Islet of Langerhans (tissue), 1 donor: ENCODE results near the gene MYOF.
"Not testable (repeated sequence)": the region's sequence is repeated elsewhere in the genome, so short reads cannot be mapped to it uniquely, and the experiment has no call there.

Source experiments
- FAIRE-seq: peaks from one replicate; lab custom pipeline; 2011; peaks lifted over from hg19 to GRCh38; lab: Jason Lieb, UNC

The MYOF gene

DNA sequence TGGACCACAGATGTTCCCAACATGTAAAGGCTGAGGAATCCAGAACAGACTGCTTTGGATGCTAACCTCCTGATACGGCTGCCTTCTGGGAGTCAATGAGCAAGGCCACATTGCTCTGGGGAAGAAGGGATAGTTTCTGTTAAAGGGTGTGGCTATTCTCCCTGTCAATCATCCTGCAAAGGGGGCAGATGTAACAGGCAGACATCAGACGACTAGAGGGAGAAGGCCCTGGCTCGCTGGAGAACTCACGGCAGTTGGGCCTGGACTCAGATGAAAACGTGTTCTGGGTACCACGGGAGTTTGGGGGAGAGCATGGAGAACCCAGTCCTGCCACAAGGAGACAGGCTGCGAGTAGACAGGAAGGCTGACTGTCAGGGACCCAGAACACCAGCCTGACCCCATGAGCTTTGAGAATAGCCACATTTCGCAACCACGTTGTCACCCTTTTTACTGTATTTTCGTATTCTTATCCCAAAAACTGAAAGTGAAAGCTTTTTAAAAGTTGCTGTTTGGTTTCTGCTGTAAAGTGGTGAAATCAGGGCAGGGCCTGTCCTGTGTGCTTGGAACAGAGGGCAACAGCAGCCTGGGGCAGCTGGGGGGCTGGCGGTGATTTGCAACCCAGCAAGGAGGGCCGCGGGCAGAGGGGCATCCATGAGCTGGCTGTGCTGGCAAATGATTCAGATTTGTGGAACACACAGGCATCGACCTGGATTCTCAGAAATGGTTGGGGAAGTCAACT, 95.3 kb downstream of the MYOF start:
- no peak for FAIRE-seq

DNA sequence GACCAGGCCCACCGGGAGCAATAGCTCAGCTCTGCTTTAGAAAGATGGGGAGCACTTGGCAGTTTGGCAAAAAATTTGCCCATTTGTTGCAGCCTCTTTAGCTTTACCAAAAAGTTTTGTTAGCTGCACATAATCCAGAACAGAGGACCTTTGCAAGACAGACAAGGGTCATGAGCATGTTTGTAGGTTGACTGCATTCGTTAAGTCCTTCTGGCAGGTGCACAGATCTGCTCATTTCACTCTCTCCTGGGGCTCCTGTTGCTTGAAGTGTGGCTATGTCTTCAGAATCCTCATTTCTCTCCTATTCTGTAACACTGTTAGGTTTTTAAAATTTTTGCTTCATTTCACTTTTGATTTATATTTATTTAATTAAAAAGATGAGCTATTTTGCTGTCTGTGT, 96.8 kb downstream of the MYOF start:
- no peak for FAIRE-seq

GRCh38 chr10:93384006-93384405, 98.1 kb downstream of the MYOF start:
- FAIRE-seq, result no peak

GRCh38 chr10:93383562-93383981, 98.6 kb downstream of the MYOF start:
- no peak for FAIRE-seq

GRCh38 chr10:93379731-93380575, 102.2 kb downstream of the MYOF start:
- FAIRE-seq, result no peak

GRCh38 chr10:93378997-93379730, 103.0 kb downstream of the MYOF start:
- FAIRE-seq, result no peak

GRCh38 chr10:93378039-93378438, 104.1 kb downstream of the MYOF start:
- FAIRE-seq, result no peak

DNA sequence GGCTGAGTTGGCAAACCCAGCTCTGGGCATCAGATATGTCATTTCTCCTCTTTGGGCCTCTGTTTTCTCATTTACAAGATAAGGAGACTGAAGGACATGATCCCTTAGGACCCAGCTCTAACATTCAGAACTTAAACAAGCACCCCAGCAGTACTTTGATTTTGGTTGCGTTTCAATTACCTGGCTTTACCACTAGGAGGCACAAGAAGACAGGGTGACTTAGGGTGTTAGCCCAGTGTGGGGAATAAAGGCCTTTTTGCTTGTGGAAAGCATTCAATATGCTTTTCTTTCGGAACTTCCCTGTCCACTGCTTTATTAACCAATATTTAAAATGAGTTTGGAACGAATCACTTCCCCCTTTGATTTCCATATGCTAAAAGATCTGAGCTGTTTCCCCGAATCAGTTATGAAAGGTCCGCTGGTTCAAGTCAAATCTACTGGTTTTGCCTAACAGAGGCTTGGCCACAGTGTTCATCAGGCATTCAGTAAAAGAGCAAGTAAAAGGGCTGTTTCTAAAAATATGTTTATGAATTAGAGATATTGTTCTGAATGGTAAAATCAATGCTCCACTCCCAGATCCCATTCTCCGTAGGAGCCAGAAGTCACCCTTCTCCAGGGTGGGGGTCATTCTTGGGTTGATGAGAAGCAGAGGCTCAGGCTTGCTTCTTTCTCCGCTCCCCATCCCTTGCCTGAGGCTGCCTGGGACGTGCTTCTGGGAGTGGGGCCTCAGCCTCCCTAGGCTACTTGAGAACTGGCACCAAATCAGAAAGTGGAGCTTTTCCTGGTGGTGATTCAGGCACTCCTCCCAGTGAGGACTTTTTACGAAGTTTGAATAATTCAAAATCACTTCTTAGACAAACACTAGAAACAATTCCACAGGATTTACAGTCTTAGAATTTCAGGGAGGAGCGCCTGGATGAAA, 105.5 kb downstream of the MYOF start:
- peak; percentile 56 for FAIRE-seq

GRCh38 chr10:93370961-93371360, 111.2 kb downstream of the MYOF start:
- FAIRE-seq, result no peak

DNA sequence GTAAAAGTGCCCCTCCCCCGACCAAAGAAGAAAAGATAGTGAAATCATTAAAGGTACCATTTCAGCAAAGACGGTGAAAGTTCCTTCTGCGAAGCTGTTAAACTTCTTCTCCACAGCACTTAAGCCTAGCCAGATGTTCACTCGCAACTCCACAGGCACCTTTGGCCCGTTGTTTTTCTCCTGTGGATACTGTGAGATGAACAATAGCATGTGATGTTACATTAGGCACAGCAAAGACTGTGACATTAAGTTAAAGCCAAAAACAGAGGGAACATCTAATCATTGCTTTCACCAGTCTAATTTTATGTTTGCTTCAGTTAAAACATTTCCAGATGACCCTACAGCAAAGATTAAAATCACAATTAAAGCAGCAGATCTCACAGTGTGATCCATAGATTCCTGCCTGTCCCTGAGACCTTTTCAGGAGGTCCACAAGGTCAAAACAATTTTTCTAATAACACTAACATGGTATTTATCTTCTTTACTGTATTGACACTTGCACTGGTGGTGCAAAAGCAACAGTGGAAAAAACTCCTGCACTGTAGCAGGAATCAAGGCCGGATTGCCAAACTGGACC, 112.5 kb downstream of the MYOF start:
- no peak for FAIRE-seq

GRCh38 chr10:93368210-93368609, 113.9 kb downstream of the MYOF start:
- no peak for FAIRE-seq

GRCh38 chr10:93367664-93368063, 114.5 kb downstream of the MYOF start:
- FAIRE-seq, result no peak

- FAIRE-seq, result no peak
Measured at GRCh38 chr10:93364966-93365365, 117.2 kb downstream of the MYOF start.

DNA sequence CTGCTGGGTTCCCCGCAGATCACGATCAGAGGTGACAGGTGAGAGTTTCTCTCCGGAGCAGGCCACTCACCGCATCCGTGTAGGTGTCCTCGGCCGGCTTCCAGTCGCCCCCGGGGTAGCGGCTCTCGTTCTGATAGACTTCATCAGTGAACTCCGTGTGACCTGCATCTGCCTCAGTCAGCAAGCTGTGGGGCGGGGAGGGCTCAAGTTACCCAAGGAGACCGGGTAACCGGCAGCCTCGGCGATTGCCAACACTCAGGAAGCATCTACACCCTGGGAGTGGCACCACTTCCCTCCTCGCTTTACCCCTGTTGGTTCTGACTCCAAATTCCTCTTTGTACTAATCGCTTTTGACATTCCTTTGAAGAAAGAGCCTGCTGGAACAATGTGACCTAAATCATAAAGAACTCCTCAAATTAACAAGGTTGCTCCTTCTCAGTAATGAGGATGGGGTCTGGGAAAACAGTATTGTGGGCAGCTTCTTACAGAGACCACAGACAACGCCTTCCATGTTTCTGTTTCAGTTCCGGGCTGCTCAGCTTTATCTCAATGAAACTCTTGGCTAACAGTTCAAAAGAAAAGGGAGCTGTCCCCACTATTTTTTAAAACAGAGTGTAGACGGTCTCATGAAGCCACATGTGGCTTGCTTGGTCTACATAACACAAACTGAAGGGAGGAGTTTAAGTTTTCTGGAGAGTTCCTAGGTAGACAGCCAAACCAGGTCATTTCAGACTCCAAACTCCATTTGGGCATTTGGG, 118.1 kb downstream of the MYOF start:
- FAIRE-seq, result no peak

- FAIRE-seq, result not testable (repeated sequence)
Measured at GRCh38 chr10:93358398-93358797, 123.7 kb downstream of the MYOF start.

- FAIRE-seq, result peak; percentile 93
Measured at GRCh38 chr10:93357680-93358079, 124.5 kb downstream of the MYOF start.

- FAIRE-seq, result no peak
Measured at GRCh38 chr10:93356516-93356915, 125.6 kb downstream of the MYOF start.

GRCh38 chr10:93352638-93353383, 129.3 kb downstream of the MYOF start:
- peak; percentile 97 for FAIRE-seq

GRCh38 chr10:93346694-93347093, 135.4 kb downstream of the MYOF start:
- FAIRE-seq, result no peak

DNA sequence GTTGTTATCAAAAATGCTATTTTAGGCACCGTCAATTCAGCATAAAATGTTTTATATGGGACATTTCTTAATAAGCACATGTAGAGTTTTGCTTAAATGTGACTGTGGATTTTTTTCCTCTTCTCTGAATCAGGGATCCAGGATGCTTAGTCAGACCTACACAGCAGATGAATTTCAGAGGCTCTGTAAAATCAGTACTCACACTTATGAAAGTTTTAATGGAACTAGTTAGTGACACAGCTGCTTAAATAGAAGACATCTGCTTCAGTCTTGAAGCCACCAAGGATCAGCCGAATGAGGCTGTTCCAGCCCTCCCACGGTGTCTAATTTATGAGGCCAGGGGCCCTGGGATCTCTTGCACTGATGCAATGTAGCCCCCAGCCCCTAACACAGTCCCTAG, 136.0 kb downstream of the MYOF start:
- no peak for FAIRE-seq
